ENCODE data around the gene EFCAB6. TPM values are rescaled to one million over a fixed set of nuclear protein-coding genes. Genes with fewer than 3 reads are reported as not detected.

EFCAB6 gene
- total RNA-seq, 1 donor, result 0.86 TPM

- DNase-seq (ENCODE audit: low read depth), result no peak
- H3K4me3 ChIP-seq (ENCODE audit: low read depth, low read length), result no peak overlapping the region
- TF ChIP-seq CTCF (IDR thresholded peaks at IDR 0.05; ENCODE audit: insufficient read depth, low read depth, low read length), result no peak
Measured at GRCh38 chr22:43550672-43551071, 261.4 kb downstream of the EFCAB6 start.

GRCh38 chr22:43550024-43550620, 262.0 kb downstream of the EFCAB6 start:
- no peak for TF ChIP-seq CTCF (IDR thresholded peaks at IDR 0.05; ENCODE audit: insufficient read depth, low read depth, low read length)
- DNase-seq (ENCODE audit: low read depth), result no peak
- no peak overlapping the region for H3K4me3 ChIP-seq (ENCODE audit: low read depth, low read length)

- no peak for TF ChIP-seq CTCF (IDR thresholded peaks at IDR 0.05; ENCODE audit: insufficient read depth, low read depth, low read length)
- no peak overlapping the region for H3K4me3 ChIP-seq (ENCODE audit: low read depth, low read length)
- DNase-seq (ENCODE audit: low read depth), result no peak
Measured at GRCh38 chr22:43546186-43546585, 265.9 kb downstream of the EFCAB6 start.

GRCh38 chr22:43544289-43544673, 267.8 kb downstream of the EFCAB6 start:
- no peak for DNase-seq (ENCODE audit: low read depth)
- no peak for TF ChIP-seq CTCF (IDR thresholded peaks at IDR 0.05; ENCODE audit: insufficient read depth, low read depth, low read length)
- no peak overlapping the region for H3K4me3 ChIP-seq (ENCODE audit: low read depth, low read length)

- H3K4me3 ChIP-seq (ENCODE audit: low read depth, low read length), result no peak overlapping the region
- no peak for TF ChIP-seq CTCF (IDR thresholded peaks at IDR 0.05; ENCODE audit: insufficient read depth, low read depth, low read length)
- no peak for DNase-seq (ENCODE audit: low read depth)
Measured at GRCh38 chr22:43543522-43544288, 268.4 kb downstream of the EFCAB6 start.

GRCh38 chr22:43542681-43543521, 269.2 kb downstream of the EFCAB6 start:
- DNase-seq (ENCODE audit: low read depth), result no peak
- no peak for TF ChIP-seq CTCF (IDR thresholded peaks at IDR 0.05; ENCODE audit: insufficient read depth, low read depth, low read length)
- no peak overlapping the region for H3K4me3 ChIP-seq (ENCODE audit: low read depth, low read length)

Measured in fibroblast of villous mesenchyme (primary cell).